CD4-positive, alpha-beta T cell treated with Interleukin-21 for 1 hour (primary cell): Measurements from ENCODE around the gene FAF1.

Experiments used
- DNase-seq: peaks from one replicate; pipeline ENCODE4 v3.0.0-alpha.2; 2020

Gene FAF1

GRCh38 chr1:50681931-50682330 is 278.1 kb downstream of the FAF1 start:
- DNase-seq: no peak

- no peak for DNase-seq
Measured at GRCh38 chr1:50667710-50668356, 292.2 kb downstream of the FAF1 start.

GRCh38 chr1:50667272-50667671 is 292.8 kb downstream of the FAF1 start:
- DNase-seq: no peak

- DNase-seq: no peak
Measured at GRCh38 chr1:50666849-50667248, 293.2 kb downstream of the FAF1 start.

GRCh38 chr1:50665413-50665812 is 294.7 kb downstream of the FAF1 start:
- no peak for DNase-seq

- no peak for DNase-seq
Measured at GRCh38 chr1:50661626-50662025, 298.4 kb downstream of the FAF1 start.

GRCh38 chr1:50659107-50659662 is 300.9 kb downstream of the FAF1 start:
- DNase-seq: no peak

- DNase-seq: no peak
Measured at GRCh38 chr1:50658459-50659076, 301.5 kb downstream of the FAF1 start.

- DNase-seq: no peak
Measured at GRCh38 chr1:50656931-50657330, 303.1 kb downstream of the FAF1 start.

- DNase-seq: no peak
Measured at GRCh38 chr1:50651476-50652263, 308.4 kb downstream of the FAF1 start.

GRCh38 chr1:50646526-50646925 is 313.5 kb downstream of the FAF1 start:
- no peak for DNase-seq

GRCh38 chr1:50645139-50645538 is 314.9 kb downstream of the FAF1 start:
- no peak for DNase-seq

- DNase-seq: no peak
Measured at GRCh38 chr1:50644447-50645105, 315.5 kb downstream of the FAF1 start.

GRCh38 chr1:50637460-50637859 is 322.6 kb downstream of the FAF1 start:
- no peak for DNase-seq

GRCh38 chr1:50634251-50634650 is 325.8 kb downstream of the FAF1 start:
- DNase-seq: no peak

GRCh38 chr1:50633465-50633864 is 326.6 kb downstream of the FAF1 start:
- DNase-seq: no peak

- no peak for DNase-seq
Measured at GRCh38 chr1:50631161-50631560, 328.9 kb downstream of the FAF1 start.

GRCh38 chr1:50622259-50622658 is 337.8 kb downstream of the FAF1 start:
- DNase-seq: no peak

GRCh38 chr1:50620680-50621329 is 339.3 kb downstream of the FAF1 start:
- no peak for DNase-seq

- no peak for DNase-seq
Measured at GRCh38 chr1:50615036-50615750, 344.9 kb downstream of the FAF1 start.

GRCh38 chr1:50611675-50612074 is 348.4 kb downstream of the FAF1 start:
- DNase-seq: no peak

GRCh38 chr1:50610563-50610962 is 349.5 kb downstream of the FAF1 start:
- no peak for DNase-seq
